GM18951 (cell line): ENCODE results near the gene PCBP3.
A peak's percentile ranks its signal among the peaks of the same experiment; 100 is the strongest.
"Not testable (repeated sequence)": the region's sequence is repeated elsewhere in the genome, so short reads cannot be mapped to it uniquely, and the experiment has no call there.

Experiments
- POLR2A ChIP-seq: IDR thresholded peaks from 4 replicates; pipeline ENCODE4 v1.6.1; 2011; ENCODE audit warnings: mild to moderate bottlenecking; ENCODE audit not compliant: insufficient read length, insufficient read depth; ENCODE audit errors: extremely low read depth
- in situ Hi-C: fragments of 300-500 bp; cut with MboI; formaldehyde crosslinking; loops from one replicate; pipeline ENCODE4 v1.12.0; 2022; ENCODE audit warnings: low sequenced_read_pairs, mixed read lengths, inconsistent platforms; ENCODE audit not compliant: unreplicated experiment

The PCBP3 gene

GRCh38 chr21:45643021-45643980 lies at the start of gene PCBP3:
Gene PCBP3, plus strand, starts transcription at chr21:45643725. Its CDS starts 206,361 bp downstream, at chr21:45850086.
- in situ Hi-C loops = no loop called here
- TF ChIP-seq POLR2A = peak; percentile 29

- no peak for TF ChIP-seq POLR2A
These were observed 48.6 kb upstream of the PCBP3 start for GRCh38 chr21:45594721-45595489.

GRCh38 chr21:45595574-45596295 lies 47.8 kb upstream of the PCBP3 start:
- no peak for TF ChIP-seq POLR2A
- in situ Hi-C loops = no loop called here

More at GRCh38 chr21:45594721-45595489, 48.6 kb upstream of the PCBP3 start:
- in situ Hi-C loops = no loop called here

GRCh38 chr21:45596704-45597318 lies 46.7 kb upstream of the PCBP3 start:
- in situ Hi-C loops = no loop called here
- no peak for TF ChIP-seq POLR2A

GRCh38 chr21:45598109-45598508 lies 45.4 kb upstream of the PCBP3 start:
- TF ChIP-seq POLR2A = no peak
- in situ Hi-C loops = no loop called here

- in situ Hi-C loops = no loop called here
- TF ChIP-seq POLR2A = no peak
These were observed 44.9 kb upstream of the PCBP3 start for GRCh38 chr21:45598666-45599065.

GRCh38 chr21:45599146-45599581 lies 44.4 kb upstream of the PCBP3 start:
- in situ Hi-C loops = no loop called here

GRCh38 chr21:45600248-45600647 lies 43.3 kb upstream of the PCBP3 start:
- TF ChIP-seq POLR2A = no peak

More at GRCh38 chr21:45599146-45599581, 44.4 kb upstream of the PCBP3 start:
- no peak for TF ChIP-seq POLR2A

GRCh38 chr21:45601551-45601950 lies 42.0 kb upstream of the PCBP3 start:
- TF ChIP-seq POLR2A = no peak
- in situ Hi-C loops = no loop called here

More at GRCh38 chr21:45600248-45600647, 43.3 kb upstream of the PCBP3 start:
- in situ Hi-C loops = no loop called here

GRCh38 chr21:45602106-45602505 lies 41.4 kb upstream of the PCBP3 start:
- TF ChIP-seq POLR2A = no peak
- in situ Hi-C loops = no loop called here

- TF ChIP-seq POLR2A = no peak
- in situ Hi-C loops = no loop called here
These were observed 40.0 kb upstream of the PCBP3 start for GRCh38 chr21:45603481-45603880.

GRCh38 chr21:45604681-45605080 lies 38.8 kb upstream of the PCBP3 start:
- in situ Hi-C loops = not testable (repeated sequence)
